D721Med (cell line): Measurements from ENCODE around the gene KIAA1549.

ENCODE experiments used
- DNase-seq: peaks from one replicate; pipeline ENCODE4 v3.0.0; 2011; ENCODE audit warnings: low spot score; ENCODE audit not compliant: insufficient read length
- FAIRE-seq: peaks from 2 replicates; lab custom pipeline; 2011; peaks lifted over from hg19 to GRCh38; lab: Jason Lieb, UNC
- CTCF ChIP-seq: IDR thresholded peaks from 2 replicates; pipeline ENCODE4 v1.5.1; 2012; ENCODE audit warnings: mild to moderate bottlenecking, control low read depth; ENCODE audit not compliant: insufficient read depth; ENCODE audit errors: missing control alignments

KIAA1549 gene

GRCh38 chr7:138962561-138963270 is 18.5 kb downstream of the KIAA1549 start:
- DNase-seq: no peak
- FAIRE-seq: no peak
- no peak for TF ChIP-seq CTCF

GRCh38 chr7:138961159-138961558 is 20.0 kb downstream of the KIAA1549 start:
- DNase-seq (no peak), FAIRE-seq (no peak)
- no peak for TF ChIP-seq CTCF

- no peak for DNase-seq
- no peak for FAIRE-seq
- TF ChIP-seq CTCF: no peak
Observed at GRCh38 chr7:138958391-138958956, 22.7 kb downstream of the KIAA1549 start.

GRCh38 chr7:138957753-138958390 is 23.3 kb downstream of the KIAA1549 start:
- no peak for TF ChIP-seq CTCF
- FAIRE-seq (no peak), DNase-seq (no peak)

- TF ChIP-seq CTCF: no peak
- FAIRE-seq (no peak), DNase-seq (no peak)
Observed at GRCh38 chr7:138957217-138957616, 24.0 kb downstream of the KIAA1549 start.

GRCh38 chr7:138954545-138955475 is 26.4 kb downstream of the KIAA1549 start:
- TF ChIP-seq CTCF: peak; percentile 50
- FAIRE-seq (no peak), DNase-seq (no peak)
